HepG2 (cell line): ENCODE measurements around the gene CCDC86. TPM values are rescaled to one million over a fixed set of nuclear protein-coding genes. Genes with fewer than 3 reads are reported as not detected.

Source experiments
- HHEX ChIP-seq: IDR thresholded peaks from 2 replicates; pipeline ENCODE4 v1.6.1; 2016; ENCODE audit warnings: control low read depth
- KAT8 ChIP-seq: IDR thresholded peaks from 2 replicates; pipeline ENCODE4 v1.6.1; 2016; ENCODE audit warnings: missing genetic modification reagents, missing compliant biosample characterization
- ZNF232 ChIP-seq: sonication (generic); formaldehyde crosslinking; IDR thresholded peaks from 2 replicates; pipeline ENCODE4 v1.4.0; 2020; ENCODE audit warnings: missing genetic modification reagents, borderline replicate concordance
- ZNF589 ChIP-seq: sonication (generic); formaldehyde crosslinking; conservative IDR thresholded peaks from 2 replicates; pipeline ENCODE4 v1.8.0; 2022; ENCODE audit warnings: mild to moderate bottlenecking, moderate library complexity, missing genetic modification reagents
- ZNF644 ChIP-seq: IDR thresholded peaks from 2 replicates; pipeline ENCODE4 v1.6.1; 2016; ENCODE audit warnings: low read depth
- polyA plus RNA-seq, 8 experiments: library from polyadenylated mRNA; depleted of rRNA in 3 of 8; stranded (reverse) in 7 of 8; unstranded in 1 of 8; fragments of >200 nt; fragmentation: Illumina TruSeq in 4 of 8; extraction: Trizol in 4 of 8; gene quantifications; 2 replicates each; pipeline versions ENCODE4 v1.2.1 to v1.2.3, GENCODE V29; 2011 to 2016; ENCODE audit warnings: low read depth in 4 of 8, missing spikeins in 1 of 8, mixed read lengths in 1 of 8; ENCODE audit not compliant: insufficient read depth in 1 of 8
- total RNA-seq, 5 experiments: library from RNA; depleted of rRNA; stranded (reverse); fragments of >200 nt; fragmentation: Illumina TruSeq; extraction: Trizol; gene quantifications; 2 replicates each; pipeline ENCODE4 v1.2.3, GENCODE V29; 2016; ENCODE audit warnings: low read depth in 1 of 5
- TF ChIP-seq, protein P1 (sequence below): sonication (generic); formaldehyde crosslinking; IDR thresholded peaks from 2 replicates; pipeline ENCODE4 v1.9.0; 2021; ENCODE audit warnings: missing genetic modification reagents, mild to moderate bottlenecking, borderline replicate concordance
- TF ChIP-seq, protein P2 (sequence below): sonication (generic); formaldehyde crosslinking; IDR thresholded peaks from 2 replicates; pipeline ENCODE4 v1.4.0; 2020; ENCODE audit warnings: mild to moderate bottlenecking, missing genetic modification reagents, borderline replicate concordance
- TF ChIP-seq, protein P3 (sequence below): sonication (generic); formaldehyde crosslinking; IDR thresholded peaks from 2 replicates; pipeline ENCODE4 v1.4.0; 2020; ENCODE audit warnings: missing genetic modification reagents, borderline replicate concordance
- TF ChIP-seq, protein P4 (sequence below): sonication (generic); formaldehyde crosslinking; IDR thresholded peaks from 2 replicates; pipeline ENCODE4 v1.4.0; 2020; ENCODE audit warnings: missing genetic modification reagents

The CCDC86 gene
- total and polyA plus RNA-seq, 2 of the 13 experiments (the other 11 are each of a cell fraction or from before 2014, with no cell fraction given) = 33.8 to 37.6 TPM

DNA sequence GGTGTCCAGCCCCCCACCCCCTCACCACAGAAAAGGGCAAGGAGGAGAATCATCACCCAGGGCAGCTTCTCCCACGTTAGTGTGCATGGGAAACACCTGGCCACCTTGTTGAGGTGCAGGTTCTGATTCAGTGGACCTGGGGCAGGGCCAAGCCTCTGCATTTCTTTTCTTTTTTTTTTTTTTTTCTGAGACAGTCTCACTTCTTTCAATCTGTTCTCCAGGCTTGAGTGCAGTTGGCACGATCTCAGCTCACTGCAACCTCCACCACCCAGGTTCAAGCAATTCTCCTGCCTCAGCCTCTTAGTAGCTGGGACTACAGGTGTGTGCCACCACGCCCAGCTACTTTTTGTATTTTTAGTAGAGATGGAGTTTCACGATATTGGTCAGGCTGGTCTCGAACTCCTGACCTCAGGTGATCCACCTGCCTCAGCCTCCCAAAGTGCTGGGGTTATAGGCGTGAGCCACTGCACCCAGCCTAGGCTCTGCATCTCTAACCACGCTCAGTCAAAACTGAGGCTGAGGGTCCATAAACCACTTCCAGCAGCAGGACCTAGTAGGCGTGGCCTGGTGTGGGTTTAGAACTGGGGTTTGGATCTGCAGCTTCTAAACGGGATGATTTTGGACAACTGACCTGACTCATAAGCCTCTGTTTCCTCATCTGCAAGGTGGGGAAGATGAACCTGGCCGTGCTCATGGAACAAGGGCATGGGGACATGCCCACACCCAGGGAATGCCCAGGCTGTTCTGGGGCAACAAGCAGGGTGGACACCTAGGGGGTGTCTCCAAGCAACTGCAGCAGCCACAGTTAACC, 26.2 kb downstream of the CCDC86 start (continued):
- TF ChIP-seq, protein P1, sequence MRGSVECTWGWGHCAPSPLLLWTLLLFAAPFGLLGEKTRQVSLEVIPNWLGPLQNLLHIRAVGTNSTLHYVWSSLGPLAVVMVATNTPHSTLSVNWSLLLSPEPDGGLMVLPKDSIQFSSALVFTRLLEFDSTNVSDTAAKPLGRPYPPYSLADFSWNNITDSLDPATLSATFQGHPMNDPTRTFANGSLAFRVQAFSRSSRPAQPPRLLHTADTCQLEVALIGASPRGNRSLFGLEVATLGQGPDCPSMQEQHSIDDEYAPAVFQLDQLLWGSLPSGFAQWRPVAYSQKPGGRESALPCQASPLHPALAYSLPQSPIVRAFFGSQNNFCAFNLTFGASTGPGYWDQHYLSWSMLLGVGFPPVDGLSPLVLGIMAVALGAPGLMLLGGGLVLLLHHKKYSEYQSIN = no peak
- TF ChIP-seq ZNF644 (CRISPR knock-in tag) (no peak), HHEX (CRISPR knock-in tag) (no peak), ZNF232 (CRISPR knock-in tag) (no peak), ZNF589 (no peak), KAT8 (CRISPR knock-in tag) (no peak)
- TF ChIP-seq, protein P2, sequence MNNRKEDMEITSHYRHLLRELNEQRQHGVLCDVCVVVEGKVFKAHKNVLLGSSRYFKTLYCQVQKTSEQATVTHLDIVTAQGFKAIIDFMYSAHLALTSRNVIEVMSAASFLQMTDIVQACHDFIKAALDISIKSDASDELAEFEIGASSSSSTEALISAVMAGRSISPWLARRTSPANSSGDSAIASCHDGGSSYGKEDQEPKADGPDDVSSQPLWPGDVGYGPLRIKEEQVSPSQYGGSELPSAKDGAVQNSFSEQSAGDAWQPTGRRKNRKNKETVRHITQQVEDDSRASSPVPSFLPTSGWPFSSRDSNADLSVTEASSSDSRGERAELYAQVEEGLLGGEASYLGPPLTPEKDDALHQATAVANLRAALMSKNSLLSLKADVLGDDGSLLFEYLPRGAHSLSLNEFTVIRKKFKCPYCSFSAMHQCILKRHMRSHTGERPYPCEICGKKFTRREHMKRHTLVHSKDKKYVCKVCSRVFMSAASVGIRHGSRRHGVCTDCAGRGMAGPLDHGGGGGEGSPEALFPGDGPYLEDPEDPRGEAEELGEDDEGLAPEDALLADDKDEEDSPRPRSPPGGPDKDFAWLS (CRISPR knock-in tag) = no peak
- TF ChIP-seq, protein P3, sequence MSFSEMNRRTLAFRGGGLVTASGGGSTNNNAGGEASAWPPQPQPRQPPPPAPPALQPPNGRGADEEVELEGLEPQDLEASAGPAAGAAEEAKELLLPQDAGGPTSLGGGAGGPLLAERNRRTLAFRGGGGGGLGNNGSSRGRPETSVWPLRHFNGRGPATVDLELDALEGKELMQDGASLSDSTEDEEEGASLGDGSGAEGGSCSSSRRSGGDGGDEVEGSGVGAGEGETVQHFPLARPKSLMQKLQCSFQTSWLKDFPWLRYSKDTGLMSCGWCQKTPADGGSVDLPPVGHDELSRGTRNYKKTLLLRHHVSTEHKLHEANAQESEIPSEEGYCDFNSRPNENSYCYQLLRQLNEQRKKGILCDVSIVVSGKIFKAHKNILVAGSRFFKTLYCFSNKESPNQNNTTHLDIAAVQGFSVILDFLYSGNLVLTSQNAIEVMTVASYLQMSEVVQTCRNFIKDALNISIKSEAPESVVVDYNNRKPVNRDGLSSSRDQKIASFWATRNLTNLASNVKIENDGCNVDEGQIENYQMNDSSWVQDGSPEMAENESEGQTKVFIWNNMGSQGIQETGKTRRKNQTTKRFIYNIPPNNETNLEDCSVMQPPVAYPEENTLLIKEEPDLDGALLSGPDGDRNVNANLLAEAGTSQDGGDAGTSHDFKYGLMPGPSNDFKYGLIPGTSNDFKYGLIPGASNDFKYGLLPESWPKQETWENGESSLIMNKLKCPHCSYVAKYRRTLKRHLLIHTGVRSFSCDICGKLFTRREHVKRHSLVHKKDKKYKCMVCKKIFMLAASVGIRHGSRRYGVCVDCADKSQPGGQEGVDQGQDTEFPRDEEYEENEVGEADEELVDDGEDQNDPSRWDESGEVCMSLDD = no peak
- TF ChIP-seq, protein P4, sequence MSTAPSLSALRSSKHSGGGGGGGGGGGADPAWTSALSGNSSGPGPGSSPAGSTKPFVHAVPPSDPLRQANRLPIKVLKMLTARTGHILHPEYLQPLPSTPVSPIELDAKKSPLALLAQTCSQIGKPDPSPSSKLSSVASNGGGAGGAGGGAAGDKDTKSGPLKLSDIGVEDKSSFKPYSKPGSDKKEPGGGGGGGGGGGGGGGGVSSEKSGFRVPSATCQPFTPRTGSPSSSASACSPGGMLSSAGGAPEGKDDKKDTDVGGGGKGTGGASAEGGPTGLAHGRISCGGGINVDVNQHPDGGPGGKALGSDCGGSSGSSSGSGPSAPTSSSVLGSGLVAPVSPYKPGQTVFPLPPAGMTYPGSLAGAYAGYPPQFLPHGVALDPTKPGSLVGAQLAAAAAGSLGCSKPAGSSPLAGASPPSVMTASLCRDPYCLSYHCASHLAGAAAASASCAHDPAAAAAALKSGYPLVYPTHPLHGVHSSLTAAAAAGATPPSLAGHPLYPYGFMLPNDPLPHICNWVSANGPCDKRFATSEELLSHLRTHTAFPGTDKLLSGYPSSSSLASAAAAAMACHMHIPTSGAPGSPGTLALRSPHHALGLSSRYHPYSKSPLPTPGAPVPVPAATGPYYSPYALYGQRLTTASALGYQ (CRISPR knock-in tag) = no peak
